ENCODE data around the gene S100A10.
A peak's percentile ranks its signal among the peaks of the same experiment; 100 is the strongest.

Gene S100A10

DNA sequence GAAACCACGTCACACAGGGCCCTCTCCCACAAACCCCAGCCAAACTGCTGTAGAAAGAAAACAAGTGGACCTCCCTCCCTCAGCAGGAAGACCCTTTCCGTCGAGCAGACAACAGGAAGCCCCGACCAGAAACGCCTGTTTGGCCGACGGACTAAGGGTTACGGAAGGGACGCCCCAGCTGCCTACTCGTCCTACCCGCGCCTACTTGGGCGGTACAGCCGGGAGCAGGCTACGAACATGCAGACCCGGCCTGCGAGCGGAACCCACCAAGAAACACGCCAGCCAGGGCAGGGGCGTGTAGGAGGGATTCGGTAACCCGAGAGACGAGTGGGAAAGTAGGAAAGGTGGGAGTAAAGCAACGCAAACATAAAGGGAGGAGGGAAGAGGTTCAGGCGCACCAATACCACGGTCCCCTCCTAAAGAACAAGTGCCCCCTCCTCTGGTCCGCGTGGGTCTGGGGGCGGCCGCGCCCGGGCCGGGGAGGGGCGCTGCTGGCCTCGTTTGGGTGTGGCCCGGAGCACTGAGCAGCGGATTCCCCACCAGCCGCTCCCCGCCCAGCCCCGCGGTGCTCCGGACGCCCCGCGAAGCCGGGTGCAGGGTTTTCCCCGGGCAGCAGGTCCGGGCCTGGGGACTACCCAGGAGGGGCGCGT lies 450 bp downstream of the S100A10 start:
- DNase-seq (ENCODE audit: low read depth in 1 of 2, low spot score in 1 of 2): peak in 1 of 2 experiments; percentile 23
- H3K27me3 ChIP-seq (ENCODE audit: insufficient read depth, poor library complexity, severe bottlenecking): peaks cover 3% of the 10 kb centered on the region
- no peak overlapping the region for H3K27ac ChIP-seq (replicated peaks)

DNA sequence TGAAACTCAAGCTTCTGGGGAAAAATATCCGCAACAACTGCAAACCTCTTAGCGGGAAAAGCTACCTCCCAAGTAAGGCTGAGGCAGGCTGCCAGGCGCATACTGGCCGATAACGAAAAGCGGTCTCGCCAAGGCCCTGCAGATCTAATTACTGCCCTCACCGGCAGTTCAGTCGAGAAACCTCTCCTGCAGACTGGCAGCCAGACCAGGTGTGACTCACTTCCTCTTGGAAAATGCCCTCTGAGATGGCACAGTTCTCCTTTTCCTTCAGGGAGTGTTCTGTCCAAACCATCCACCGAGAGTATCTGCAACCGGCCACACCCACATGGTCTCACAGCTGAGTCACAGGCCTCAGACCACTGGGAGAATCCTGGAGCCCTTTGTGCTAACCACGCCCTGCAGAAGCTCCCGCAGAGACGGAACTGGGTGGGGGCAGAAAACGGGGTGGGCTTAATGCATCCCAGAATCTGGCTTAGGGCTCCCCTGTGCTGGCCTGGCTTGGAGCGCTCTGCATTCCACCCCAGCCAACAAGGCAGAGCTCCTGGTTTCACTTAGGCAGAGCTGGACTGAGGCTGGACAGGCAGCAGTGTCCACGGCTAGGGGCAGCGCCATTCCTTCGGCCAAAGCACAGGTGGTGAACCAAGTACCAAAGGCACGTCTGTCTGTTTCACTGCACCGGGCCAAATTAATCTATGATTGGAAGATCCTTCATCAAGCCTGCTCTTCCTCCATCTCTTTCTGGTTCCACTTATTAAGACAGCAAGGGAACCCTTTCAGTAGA lies 1.2 kb downstream of the S100A10 start:
- DNase-seq (ENCODE audit: low read depth in 1 of 2, low spot score in 1 of 2): peak; percentile 44 to 70
- Histone ChIP-seq H3K27me3 (ENCODE audit: insufficient read depth, poor library complexity, severe bottlenecking) (peaks cover 3% of the 10 kb centered on the region), H3K4me3 (replicated peaks; ENCODE audit: insufficient read depth, low read length) (peak overlapping the region; percentile 59), H3K27ac (replicated peaks) (no peak overlapping the region)
- TF ChIP-seq SPI1 (IDR thresholded peaks at IDR 0.05; ENCODE audit: borderline replicate concordance, low read depth) (peak; percentile 48; the same call in 1 of the 2 replicates), GABPA (IDR thresholded peaks at IDR 0.05; ENCODE audit: low read depth) (no peak)

More for the DNA sequence above, 450 bp downstream of the S100A10 start:
- TF ChIP-seq, protein P1, sequence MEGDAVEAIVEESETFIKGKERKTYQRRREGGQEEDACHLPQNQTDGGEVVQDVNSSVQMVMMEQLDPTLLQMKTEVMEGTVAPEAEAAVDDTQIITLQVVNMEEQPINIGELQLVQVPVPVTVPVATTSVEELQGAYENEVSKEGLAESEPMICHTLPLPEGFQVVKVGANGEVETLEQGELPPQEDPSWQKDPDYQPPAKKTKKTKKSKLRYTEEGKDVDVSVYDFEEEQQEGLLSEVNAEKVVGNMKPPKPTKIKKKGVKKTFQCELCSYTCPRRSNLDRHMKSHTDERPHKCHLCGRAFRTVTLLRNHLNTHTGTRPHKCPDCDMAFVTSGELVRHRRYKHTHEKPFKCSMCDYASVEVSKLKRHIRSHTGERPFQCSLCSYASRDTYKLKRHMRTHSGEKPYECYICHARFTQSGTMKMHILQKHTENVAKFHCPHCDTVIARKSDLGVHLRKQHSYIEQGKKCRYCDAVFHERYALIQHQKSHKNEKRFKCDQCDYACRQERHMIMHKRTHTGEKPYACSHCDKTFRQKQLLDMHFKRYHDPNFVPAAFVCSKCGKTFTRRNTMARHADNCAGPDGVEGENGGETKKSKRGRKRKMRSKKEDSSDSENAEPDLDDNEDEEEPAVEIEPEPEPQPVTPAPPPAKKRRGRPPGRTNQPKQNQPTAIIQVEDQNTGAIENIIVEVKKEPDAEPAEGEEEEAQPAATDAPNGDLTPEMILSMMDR (IDR thresholded peaks at IDR 0.05; ENCODE audit: insufficient read depth, low read length): no peak
- no peak for TF ChIP-seq POLR2AphosphoS5 (IDR thresholded peaks at IDR 0.05; ENCODE audit: low read depth)
- TF ChIP-seq, protein P2, sequence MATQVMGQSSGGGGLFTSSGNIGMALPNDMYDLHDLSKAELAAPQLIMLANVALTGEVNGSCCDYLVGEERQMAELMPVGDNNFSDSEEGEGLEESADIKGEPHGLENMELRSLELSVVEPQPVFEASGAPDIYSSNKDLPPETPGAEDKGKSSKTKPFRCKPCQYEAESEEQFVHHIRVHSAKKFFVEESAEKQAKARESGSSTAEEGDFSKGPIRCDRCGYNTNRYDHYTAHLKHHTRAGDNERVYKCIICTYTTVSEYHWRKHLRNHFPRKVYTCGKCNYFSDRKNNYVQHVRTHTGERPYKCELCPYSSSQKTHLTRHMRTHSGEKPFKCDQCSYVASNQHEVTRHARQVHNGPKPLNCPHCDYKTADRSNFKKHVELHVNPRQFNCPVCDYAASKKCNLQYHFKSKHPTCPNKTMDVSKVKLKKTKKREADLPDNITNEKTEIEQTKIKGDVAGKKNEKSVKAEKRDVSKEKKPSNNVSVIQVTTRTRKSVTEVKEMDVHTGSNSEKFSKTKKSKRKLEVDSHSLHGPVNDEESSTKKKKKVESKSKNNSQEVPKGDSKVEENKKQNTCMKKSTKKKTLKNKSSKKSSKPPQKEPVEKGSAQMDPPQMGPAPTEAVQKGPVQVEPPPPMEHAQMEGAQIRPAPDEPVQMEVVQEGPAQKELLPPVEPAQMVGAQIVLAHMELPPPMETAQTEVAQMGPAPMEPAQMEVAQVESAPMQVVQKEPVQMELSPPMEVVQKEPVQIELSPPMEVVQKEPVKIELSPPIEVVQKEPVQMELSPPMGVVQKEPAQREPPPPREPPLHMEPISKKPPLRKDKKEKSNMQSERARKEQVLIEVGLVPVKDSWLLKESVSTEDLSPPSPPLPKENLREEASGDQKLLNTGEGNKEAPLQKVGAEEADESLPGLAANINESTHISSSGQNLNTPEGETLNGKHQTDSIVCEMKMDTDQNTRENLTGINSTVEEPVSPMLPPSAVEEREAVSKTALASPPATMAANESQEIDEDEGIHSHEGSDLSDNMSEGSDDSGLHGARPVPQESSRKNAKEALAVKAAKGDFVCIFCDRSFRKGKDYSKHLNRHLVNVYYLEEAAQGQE (IDR thresholded peaks at IDR 0.05; ENCODE audit: insufficient replicate concordance, low read depth): no peak
- TF ChIP-seq GABPA (IDR thresholded peaks at IDR 0.05; ENCODE audit: low read depth): no peak
- no peak for TF ChIP-seq SPI1 (IDR thresholded peaks at IDR 0.05; ENCODE audit: borderline replicate concordance, low read depth)
- peak overlapping the region; percentile 59 for H3K4me3 ChIP-seq (replicated peaks; ENCODE audit: insufficient read depth, low read length)

DNA sequence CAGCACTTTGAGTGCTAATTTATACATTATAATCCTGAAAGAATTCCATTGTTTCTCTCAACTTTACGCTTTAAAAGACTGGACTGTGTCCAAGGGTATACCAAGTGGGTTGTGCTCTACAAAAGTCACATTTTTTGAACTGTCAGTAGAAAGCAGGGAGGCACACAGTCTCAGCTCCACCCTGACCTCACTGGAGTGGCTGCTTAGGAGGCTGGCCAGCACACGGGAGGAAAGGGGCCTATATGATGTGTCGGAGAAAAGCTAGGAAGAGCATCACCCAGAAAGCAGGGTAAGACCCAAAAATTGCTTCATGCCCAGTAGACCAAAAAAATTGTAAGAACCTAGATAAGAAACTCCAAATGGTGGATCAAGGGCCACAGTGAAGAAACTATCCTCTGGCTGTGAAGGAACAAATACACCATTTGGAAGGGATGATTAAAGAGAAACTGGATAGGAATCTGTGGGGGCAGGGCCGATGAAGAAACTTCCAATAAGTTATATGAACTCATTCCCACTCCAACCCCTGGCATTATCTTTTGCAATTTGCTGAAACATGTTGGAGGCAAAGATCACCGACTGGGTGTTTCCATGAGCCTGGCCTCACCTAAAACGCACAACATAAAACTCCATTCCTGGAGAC lies 1.9 kb downstream of the S100A10 start:
- H3K27ac ChIP-seq (replicated peaks): no peak overlapping the region
- TF ChIP-seq SPI1 (IDR thresholded peaks at IDR 0.05; ENCODE audit: borderline replicate concordance, low read depth) (no peak), POLR2AphosphoS5 (IDR thresholded peaks at IDR 0.05; ENCODE audit: low read depth) (no peak), GABPA (IDR thresholded peaks at IDR 0.05; ENCODE audit: low read depth) (no peak)
- TF ChIP-seq, protein P1 (IDR thresholded peaks at IDR 0.05; ENCODE audit: insufficient read depth, low read length): no peak
- TF ChIP-seq, protein P2 (IDR thresholded peaks at IDR 0.05; ENCODE audit: insufficient replicate concordance, low read depth): no peak
- H3K27me3 ChIP-seq (ENCODE audit: insufficient read depth, poor library complexity, severe bottlenecking): peaks cover 3% of the 10 kb centered on the region
- no peak for DNase-seq (ENCODE audit: low read depth in 1 of 2, low spot score in 1 of 2)
- H3K4me3 ChIP-seq (replicated peaks; ENCODE audit: insufficient read depth, low read length): no peak overlapping the region

DNA sequence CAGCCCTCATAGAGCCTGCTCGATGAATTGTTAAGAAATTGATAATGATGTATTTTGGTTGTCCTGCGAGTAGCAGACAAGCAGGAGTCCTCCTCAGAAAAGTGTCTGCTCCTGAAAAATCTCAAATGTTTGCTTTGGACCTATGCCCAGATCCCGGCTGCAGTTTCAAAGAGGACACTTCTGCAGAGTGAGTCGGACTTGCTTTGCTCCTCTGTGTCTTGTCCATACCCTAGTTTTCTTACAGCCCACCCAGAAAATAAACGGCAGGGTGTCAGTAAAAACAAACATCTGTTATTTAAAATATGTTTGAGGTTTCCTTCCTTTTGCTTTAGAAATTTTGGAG lies 2.8 kb downstream of the S100A10 start:
- no peak overlapping the region for H3K4me3 ChIP-seq (replicated peaks; ENCODE audit: insufficient read depth, low read length)
- peaks cover 3% of the 10 kb centered on the region for H3K27me3 ChIP-seq (ENCODE audit: insufficient read depth, poor library complexity, severe bottlenecking)
- DNase-seq (ENCODE audit: low read depth in 1 of 2, low spot score in 1 of 2): no peak
- no peak overlapping the region for H3K27ac ChIP-seq (replicated peaks)
- TF ChIP-seq, protein P1 (IDR thresholded peaks at IDR 0.05; ENCODE audit: insufficient read depth, low read length): no peak
- TF ChIP-seq GABPA (IDR thresholded peaks at IDR 0.05; ENCODE audit: low read depth): no peak
- TF ChIP-seq POLR2AphosphoS5 (IDR thresholded peaks at IDR 0.05; ENCODE audit: low read depth): no peak
- TF ChIP-seq, protein P2 (IDR thresholded peaks at IDR 0.05; ENCODE audit: insufficient replicate concordance, low read depth): no peak
- TF ChIP-seq SPI1 (IDR thresholded peaks at IDR 0.05; ENCODE audit: borderline replicate concordance, low read depth): no peak
